Astrocyte (in vitro differentiated cells and primary cell): ENCODE measurements around the gene ATG9B.

Experiments
- EZH2 ChIP-seq: IDR thresholded peaks from 2 replicates; pipeline ENCODE4 v1.6.1; 2012; ENCODE audit warnings: mild to moderate bottlenecking, low read length, inconsistent platforms; ENCODE audit not compliant: insufficient read depth
- TF ChIP-seq, protein P1 (sequence below): IDR thresholded peaks from 2 replicates; pipeline ENCODE4 v1.5.1; 2011; ENCODE audit warnings: low read depth, mild to moderate bottlenecking, inconsistent platforms, low read length, moderate library complexity; ENCODE audit not compliant: insufficient read depth

DNA sequence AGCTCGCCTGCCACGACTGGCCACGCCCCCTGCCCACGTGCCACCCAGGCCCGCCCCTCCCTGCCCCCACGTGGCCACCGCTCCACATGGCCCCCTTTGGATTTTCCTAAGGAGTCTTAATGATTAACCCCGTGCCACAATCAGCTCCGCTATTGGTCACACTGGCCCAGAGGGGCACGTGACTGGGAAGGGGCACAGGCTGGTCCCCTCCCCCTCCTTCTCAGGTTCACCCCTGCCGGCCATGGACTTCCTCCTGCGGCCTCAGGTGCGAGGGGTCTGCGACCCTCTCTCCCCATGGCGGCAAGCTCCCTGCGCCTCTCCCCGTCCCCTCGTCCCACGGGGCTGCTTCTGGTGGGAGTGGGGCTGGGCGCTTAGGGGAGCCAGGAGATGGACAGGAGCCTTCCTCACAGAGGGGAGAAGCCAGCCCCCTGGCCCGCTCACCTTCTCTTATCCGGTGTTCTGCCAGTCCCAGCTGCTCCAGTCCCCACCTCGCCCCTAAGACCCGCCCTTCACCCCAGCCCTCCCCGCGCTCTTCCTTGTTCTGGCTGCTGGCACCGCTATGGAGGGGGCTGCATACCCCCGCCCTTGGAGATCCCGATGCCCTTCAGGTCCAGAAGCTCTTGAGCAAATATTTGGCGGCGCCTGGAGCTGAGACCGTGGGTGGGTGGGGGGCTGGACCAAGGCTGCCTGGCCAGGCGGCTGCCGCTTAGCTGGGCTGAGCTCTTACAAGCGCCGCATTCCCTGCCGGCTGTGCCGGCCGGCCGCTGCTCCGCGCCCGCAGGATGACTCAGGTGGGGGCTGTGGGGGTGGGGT is 38.3 kb upstream of the ATG9B start:
- TF ChIP-seq, protein P1, sequence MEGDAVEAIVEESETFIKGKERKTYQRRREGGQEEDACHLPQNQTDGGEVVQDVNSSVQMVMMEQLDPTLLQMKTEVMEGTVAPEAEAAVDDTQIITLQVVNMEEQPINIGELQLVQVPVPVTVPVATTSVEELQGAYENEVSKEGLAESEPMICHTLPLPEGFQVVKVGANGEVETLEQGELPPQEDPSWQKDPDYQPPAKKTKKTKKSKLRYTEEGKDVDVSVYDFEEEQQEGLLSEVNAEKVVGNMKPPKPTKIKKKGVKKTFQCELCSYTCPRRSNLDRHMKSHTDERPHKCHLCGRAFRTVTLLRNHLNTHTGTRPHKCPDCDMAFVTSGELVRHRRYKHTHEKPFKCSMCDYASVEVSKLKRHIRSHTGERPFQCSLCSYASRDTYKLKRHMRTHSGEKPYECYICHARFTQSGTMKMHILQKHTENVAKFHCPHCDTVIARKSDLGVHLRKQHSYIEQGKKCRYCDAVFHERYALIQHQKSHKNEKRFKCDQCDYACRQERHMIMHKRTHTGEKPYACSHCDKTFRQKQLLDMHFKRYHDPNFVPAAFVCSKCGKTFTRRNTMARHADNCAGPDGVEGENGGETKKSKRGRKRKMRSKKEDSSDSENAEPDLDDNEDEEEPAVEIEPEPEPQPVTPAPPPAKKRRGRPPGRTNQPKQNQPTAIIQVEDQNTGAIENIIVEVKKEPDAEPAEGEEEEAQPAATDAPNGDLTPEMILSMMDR, result no peak
- TF ChIP-seq EZH2, result no peak
